HepG2 (cell line): ENCODE data around the gene MYD88. TPM values are rescaled to one million over a fixed set of nuclear protein-coding genes. Genes with fewer than 3 reads are reported as not detected.

ENCODE experiments used
- ATF5 ChIP-seq: sonication (generic); formaldehyde crosslinking; IDR thresholded peaks from 2 replicates; pipeline ENCODE4 v1.4.0; 2020; ENCODE audit warnings: mild to moderate bottlenecking, low read depth, missing genetic modification reagents
- CCAR2 ChIP-seq: fragments of 200-400 bp; formaldehyde crosslinking; optimal IDR thresholded peaks from 2 replicates; pipeline ENCODE3; 2018; ENCODE audit warnings: low read depth, mild to moderate bottlenecking, low read length, moderate library complexity
- DMTF1 ChIP-seq: sonication (generic); formaldehyde crosslinking; IDR thresholded peaks from 2 replicates; pipeline ENCODE4 v1.4.0; 2020; ENCODE audit warnings: mild to moderate bottlenecking, missing genetic modification reagents
- DPF2 ChIP-seq: sonication (generic); formaldehyde crosslinking; IDR thresholded peaks from 2 replicates; pipeline ENCODE4 v1.4.0; 2020; ENCODE audit warnings: mild to moderate bottlenecking, low read depth, missing genetic modification reagents, borderline replicate concordance
- ELK4 ChIP-seq: sonication (generic); formaldehyde crosslinking; IDR thresholded peaks from 2 replicates; pipeline ENCODE4 v1.9.0; 2021; ENCODE audit warnings: missing genetic modification reagents, borderline replicate concordance
- FOXK1 ChIP-seq: sonication (generic); formaldehyde crosslinking; IDR thresholded peaks from 2 replicates; pipeline ENCODE4 v1.4.0; 2020; ENCODE audit warnings: low read depth, missing genetic modification reagents, borderline replicate concordance
- JUN ChIP-seq: sonication (generic); formaldehyde crosslinking; IDR thresholded peaks from 2 replicates; pipeline ENCODE4 v1.4.0; 2020; ENCODE audit warnings: mild to moderate bottlenecking, missing genetic modification reagents
- KAT8 ChIP-seq: IDR thresholded peaks from 2 replicates; pipeline ENCODE4 v1.6.1; 2016; ENCODE audit warnings: missing genetic modification reagents, missing compliant biosample characterization
- MLLT10 ChIP-seq: sonication (generic); formaldehyde crosslinking; IDR thresholded peaks from 2 replicates; pipeline ENCODE4 v1.4.0; 2020; ENCODE audit warnings: missing genetic modification reagents
- MYNN ChIP-seq: sonication (generic); formaldehyde crosslinking; IDR thresholded peaks from 2 replicates; pipeline ENCODE4 v1.4.0; 2020; ENCODE audit warnings: mild to moderate bottlenecking, low read depth, missing genetic modification reagents
- NFE2 ChIP-seq: sonication (generic); formaldehyde crosslinking; IDR thresholded peaks from 2 replicates; pipeline ENCODE4 v1.4.0; 2020; ENCODE audit warnings: missing genetic modification reagents
- PAWR ChIP-seq: sonication (generic); formaldehyde crosslinking; IDR thresholded peaks from 2 replicates; pipeline ENCODE4 v1.4.0; 2020; ENCODE audit warnings: missing genetic modification reagents, mild to moderate bottlenecking, borderline replicate concordance
- SNAPC4 ChIP-seq: sonication (generic); formaldehyde crosslinking; IDR thresholded peaks from 2 replicates; pipeline ENCODE4 v1.4.0; 2020; ENCODE audit warnings: mild to moderate bottlenecking, missing genetic modification reagents
- TERF1 ChIP-seq: sonication (generic); formaldehyde crosslinking; IDR thresholded peaks from 2 replicates; pipeline ENCODE4 v1.8.0; 2022; ENCODE audit warnings: mild to moderate bottlenecking, missing genetic modification reagents, moderate library complexity
- ZC3H4 ChIP-seq: sonication (generic); formaldehyde crosslinking; IDR thresholded peaks from 2 replicates; pipeline ENCODE4 v1.4.0; 2020; ENCODE audit warnings: missing genetic modification reagents, borderline replicate concordance
- ZNF326 ChIP-seq: sonication (generic); formaldehyde crosslinking; IDR thresholded peaks from 2 replicates; pipeline ENCODE4 v1.4.0; 2020; ENCODE audit warnings: missing genetic modification reagents, borderline replicate concordance
- ZNF496 ChIP-seq: sonication (generic); formaldehyde crosslinking; IDR thresholded peaks from 2 replicates; pipeline ENCODE4 v1.8.1; 2023; ENCODE audit warnings: mild to moderate bottlenecking, moderate library complexity, missing genetic modification reagents; ENCODE audit not compliant: insufficient replicate concordance
- ZNF891 ChIP-seq: sonication (generic); formaldehyde crosslinking; IDR thresholded peaks from 2 replicates; pipeline ENCODE4 v1.5.0; 2020; ENCODE audit warnings: mild to moderate bottlenecking, missing genetic modification reagents
- polyA plus RNA-seq, 8 experiments: library from polyadenylated mRNA; depleted of rRNA in 3 of 8; stranded (reverse) in 7 of 8; unstranded in 1 of 8; fragments of >200 nt; fragmentation: Illumina TruSeq in 4 of 8; extraction: Trizol in 4 of 8; gene quantifications; 2 replicates each; pipeline versions ENCODE4 v1.2.1 to v1.2.3, GENCODE V29; 2011 to 2016; ENCODE audit warnings: low read depth in 4 of 8, missing spikeins in 1 of 8, mixed read lengths in 1 of 8; ENCODE audit not compliant: insufficient read depth in 1 of 8
- total RNA-seq, 5 experiments: library from RNA; depleted of rRNA; stranded (reverse); fragments of >200 nt; fragmentation: Illumina TruSeq; extraction: Trizol; gene quantifications; 2 replicates each; pipeline ENCODE4 v1.2.3, GENCODE V29; 2016; ENCODE audit warnings: low read depth in 1 of 5

Gene MYD88
- total and polyA plus RNA-seq, 2 of the 13 experiments (the other 11 are each of a cell fraction or from before 2014, with no cell fraction given) = 7.6 to 32.7 TPM

GRCh38 chr3:38133557-38134405 is 4.7 kb upstream of the MYD88 start (continued):
- TF ChIP-seq DMTF1 (CRISPR knock-in tag) (no peak), JUN (CRISPR knock-in tag) (peak; percentile 99), CCAR2 (no peak), KAT8 (peak; percentile 81), TERF1 (CRISPR knock-in tag) (no peak), MLLT10 (no peak), ELK4 (CRISPR knock-in tag) (no peak), NFE2 (CRISPR knock-in tag) (no peak; the same call in 1 of the 2 replicates), SNAPC4 (CRISPR knock-in tag) (no peak), ZNF496 (CRISPR knock-in tag) (no peak), PAWR (CRISPR knock-in tag) (no peak), ZNF891 (CRISPR knock-in tag) (peak; percentile 66; the same call in 1 of the 2 replicates), MYNN (CRISPR knock-in tag) (no peak), FOXK1 (peak; percentile 37; the same call in 1 of the 2 replicates), ZNF326 (no peak), ZC3H4 (CRISPR knock-in tag) (peak; percentile 18; the same call in 1 of the 2 replicates), ATF5 (no peak), DPF2 (CRISPR knock-in tag) (peak; percentile 93)
